Measurements from ENCODE around the gene MOB3C. TPM values are rescaled to one million over a fixed set of nuclear protein-coding genes. Genes with fewer than 3 reads are reported as not detected.

MOB3C gene
- polyA plus RNA-seq, 4 donors: 12.3 to 22.5 (median 13.3) TPM

- DNase-seq (ENCODE audit: low read depth in 4 of 4, low spot score in 3 of 4): no peak
These were observed 9.1 kb downstream of the MOB3C start for GRCh38 chr1:46607345-46608130.

- no peak for DNase-seq (ENCODE audit: low read depth in 4 of 4, low spot score in 3 of 4)
These were observed 10.2 kb downstream of the MOB3C start for GRCh38 chr1:46606255-46606965.

- no peak for DNase-seq (ENCODE audit: low read depth in 4 of 4, low spot score in 3 of 4)
These were observed 11.4 kb downstream of the MOB3C start for GRCh38 chr1:46605232-46605631.

- peak; percentile 88 to 92 (median 90) for DNase-seq (ENCODE audit: low read depth in 4 of 4, low spot score in 3 of 4)
These were observed 12.6 kb downstream of the MOB3C start, which contains the start of gene MKNK1 for GRCh38 chr1:46603858-46604549. MKNK1 (minus strand) TSS chr1:46604268; CDS start chr1:46583327, 20,941 bp downstream.

GRCh38 chr1:46603481-46603857 lies 13.1 kb downstream of the MOB3C start:
- no peak for DNase-seq (ENCODE audit: low read depth in 4 of 4, low spot score in 3 of 4)

- no peak for DNase-seq (ENCODE audit: low read depth in 4 of 4, low spot score in 3 of 4)
These were observed 15.2 kb downstream of the MOB3C start for GRCh38 chr1:46601257-46602007.

GRCh38 chr1:46599059-46599970 lies 17.3 kb downstream of the MOB3C start:
- DNase-seq (ENCODE audit: low read depth in 4 of 4, low spot score in 3 of 4): no peak

GRCh38 chr1:46596846-46597245 lies 19.8 kb downstream of the MOB3C start:
- DNase-seq (ENCODE audit: low read depth in 4 of 4, low spot score in 3 of 4): no peak

GRCh38 chr1:46596036-46596435 lies 20.6 kb downstream of the MOB3C start:
- DNase-seq (ENCODE audit: low read depth in 4 of 4, low spot score in 3 of 4): no peak

GRCh38 chr1:46595127-46595526 lies 21.5 kb downstream of the MOB3C start:
- DNase-seq (ENCODE audit: low read depth in 4 of 4, low spot score in 3 of 4): no peak

GRCh38 chr1:46594063-46594462 lies 22.5 kb downstream of the MOB3C start:
- DNase-seq (ENCODE audit: low read depth in 4 of 4, low spot score in 3 of 4): no peak

GRCh38 chr1:46592823-46593222 lies 23.8 kb downstream of the MOB3C start:
- DNase-seq (ENCODE audit: low read depth in 4 of 4, low spot score in 3 of 4): no peak

- DNase-seq (ENCODE audit: low read depth in 4 of 4, low spot score in 3 of 4): no peak
These were observed 27.1 kb downstream of the MOB3C start for GRCh38 chr1:46589529-46589928.

- no peak for DNase-seq (ENCODE audit: low read depth in 4 of 4, low spot score in 3 of 4)
These were observed 29.5 kb downstream of the MOB3C start for GRCh38 chr1:46587069-46587468.

- no peak for DNase-seq (ENCODE audit: low read depth in 4 of 4, low spot score in 3 of 4)
These were observed 31.2 kb downstream of the MOB3C start for GRCh38 chr1:46585312-46585938.

- DNase-seq (ENCODE audit: low read depth in 4 of 4, low spot score in 3 of 4): no peak
These were observed 33.1 kb downstream of the MOB3C start for GRCh38 chr1:46583494-46583893.

GRCh38 chr1:46582972-46583371 lies 33.6 kb downstream of the MOB3C start:
- DNase-seq (ENCODE audit: low read depth in 4 of 4, low spot score in 3 of 4): no peak

GRCh38 chr1:46581681-46582455 lies 34.7 kb downstream of the MOB3C start:
- no peak for DNase-seq (ENCODE audit: low read depth in 4 of 4, low spot score in 3 of 4)
